ENCODE measurements around the gene NCKAP5L.

DNA sequence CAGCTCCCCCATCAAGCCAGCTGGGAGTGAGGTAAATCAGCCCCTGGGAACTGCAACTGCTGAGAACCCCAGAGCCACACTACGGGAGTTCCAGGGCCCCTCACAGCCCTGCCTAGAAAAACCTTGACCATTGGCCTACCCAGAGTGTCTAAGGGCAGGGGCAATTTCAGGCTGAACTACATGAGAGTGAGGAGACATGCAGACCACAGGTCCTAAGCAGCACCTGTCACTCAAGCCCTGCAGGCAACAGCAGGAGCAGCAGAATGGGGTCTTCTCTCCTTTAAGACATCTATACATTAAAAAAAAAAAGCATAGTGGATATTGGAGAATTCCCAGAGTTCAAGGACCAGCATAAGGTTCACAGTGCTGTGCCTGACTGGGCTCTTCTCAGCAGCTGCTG lies 4.9 kb downstream of the NCKAP5L start:
- TF ChIP-seq, protein P1, sequence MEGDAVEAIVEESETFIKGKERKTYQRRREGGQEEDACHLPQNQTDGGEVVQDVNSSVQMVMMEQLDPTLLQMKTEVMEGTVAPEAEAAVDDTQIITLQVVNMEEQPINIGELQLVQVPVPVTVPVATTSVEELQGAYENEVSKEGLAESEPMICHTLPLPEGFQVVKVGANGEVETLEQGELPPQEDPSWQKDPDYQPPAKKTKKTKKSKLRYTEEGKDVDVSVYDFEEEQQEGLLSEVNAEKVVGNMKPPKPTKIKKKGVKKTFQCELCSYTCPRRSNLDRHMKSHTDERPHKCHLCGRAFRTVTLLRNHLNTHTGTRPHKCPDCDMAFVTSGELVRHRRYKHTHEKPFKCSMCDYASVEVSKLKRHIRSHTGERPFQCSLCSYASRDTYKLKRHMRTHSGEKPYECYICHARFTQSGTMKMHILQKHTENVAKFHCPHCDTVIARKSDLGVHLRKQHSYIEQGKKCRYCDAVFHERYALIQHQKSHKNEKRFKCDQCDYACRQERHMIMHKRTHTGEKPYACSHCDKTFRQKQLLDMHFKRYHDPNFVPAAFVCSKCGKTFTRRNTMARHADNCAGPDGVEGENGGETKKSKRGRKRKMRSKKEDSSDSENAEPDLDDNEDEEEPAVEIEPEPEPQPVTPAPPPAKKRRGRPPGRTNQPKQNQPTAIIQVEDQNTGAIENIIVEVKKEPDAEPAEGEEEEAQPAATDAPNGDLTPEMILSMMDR (IDR thresholded peaks at IDR 0.05 in 8 of 11, conservative IDR thresholded peaks at IDR 0.05 in 3 of 11): no peak
- TF ChIP-seq POLR2AphosphoS5 (IDR thresholded peaks at IDR 0.05) (no peak), POLR2A (IDR thresholded peaks at IDR 0.05) (no peak)
